ENCODE results near the gene RNF217.

RNF217 gene

DNA sequence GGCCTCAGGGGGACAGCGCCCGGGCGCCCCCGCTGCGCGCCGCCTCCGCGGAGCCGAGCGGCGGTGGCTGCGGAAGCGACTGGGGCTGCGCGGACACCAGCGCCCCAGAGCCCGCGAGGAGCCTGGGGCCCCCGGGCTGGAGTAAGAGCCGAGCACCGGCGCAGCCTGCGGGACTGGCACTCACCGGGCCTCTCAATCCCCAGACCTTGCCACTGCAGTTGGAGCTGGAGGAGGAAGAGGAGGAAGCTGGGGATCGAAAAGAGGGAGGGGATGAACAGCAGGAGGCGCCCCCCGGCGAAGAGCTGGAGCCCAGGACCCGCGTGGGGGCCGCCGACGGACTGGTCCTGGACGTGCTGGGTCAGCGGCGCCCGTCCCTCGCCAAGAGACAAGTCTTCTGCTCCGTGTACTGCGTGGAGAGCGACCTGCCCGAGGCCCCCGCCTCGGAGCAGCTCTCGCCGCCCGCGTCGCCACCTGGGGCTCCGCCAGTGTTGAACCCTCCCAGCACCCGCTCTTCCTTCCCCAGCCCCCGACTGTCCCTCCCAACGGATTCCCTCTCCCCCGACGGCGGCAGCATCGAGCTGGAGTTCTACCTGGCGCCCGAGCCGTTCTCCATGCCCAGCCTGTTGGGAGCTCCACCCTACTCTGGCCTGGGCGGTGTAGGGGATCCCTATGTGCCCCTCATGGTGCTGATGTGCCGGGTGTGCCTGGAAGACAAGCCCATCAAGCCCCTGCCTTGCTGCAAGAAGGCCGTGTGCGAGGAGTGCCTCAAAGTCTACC is 590 bp downstream of the RNF217 start:
- no peaks in the 10 kb centered on the region for H3K27me3 ChIP-seq (ENCODE audit: control insufficient read depth in 1 of 2, insufficient read depth in 1 of 2, low read length in 2 of 2)
- peak overlapping the region; percentile 69 for H3K27ac ChIP-seq (ENCODE audit: low read length, poor library complexity, severe bottlenecking)
- H3K18ac ChIP-seq (ENCODE audit: low read depth in 1 of 2, low read length in 2 of 2) = peak overlapping the region; percentile 67 to 99
- H3K9ac ChIP-seq (ENCODE audit: low read length) = peak overlapping the region; percentile 90
- H3K9me3 ChIP-seq (ENCODE audit: control insufficient read depth, low read length) = no peaks in the 10 kb centered on the region
- no peak overlapping the region for H2AK5ac ChIP-seq (ENCODE audit: low read length, severe bottlenecking)
- WGBS = under 1% methylated on average over 60 of the region's 65 CpGs
- peak overlapping the region; percentile 62 to 92 for H3K4me3 ChIP-seq (ENCODE audit: insufficient read depth in 1 of 2, low read depth in 1 of 2, low read length in 2 of 2)
- H2BK120ac ChIP-seq (ENCODE audit: low read depth, low read length) = peak overlapping the region; percentile 99
- peak overlapping the region; percentile 99 for H2BK5ac ChIP-seq (ENCODE audit: low read depth, low read length, poor library complexity, severe bottlenecking)
- peak overlapping the region; percentile 87 for H4K91ac ChIP-seq (ENCODE audit: low read length)
- H3K23ac ChIP-seq (ENCODE audit: low read length in 2 of 2) = peak overlapping the region; percentile 83 to 87
- H3K79me1 ChIP-seq (replicated peaks; ENCODE audit: low read length, poor library complexity, severe bottlenecking) = peaks cover 5% of the 10 kb centered on the region
- peaks cover under 1 to 2% of the 10 kb centered on the region in 2 experiments for H3K36me3 ChIP-seq (ENCODE audit: control insufficient read depth in 1 of 2, insufficient read depth in 2 of 2, low read depth in 1 of 2, low read length in 2 of 2)
- peak overlapping the region; percentile 1 for H4K8ac ChIP-seq (ENCODE audit: low read length)
- peak overlapping the region in 1 of 2 experiments; percentile 97 for H3K14ac ChIP-seq (ENCODE audit: low read length in 2 of 2)
- H2BK15ac ChIP-seq (ENCODE audit: low read depth, poor library complexity, severe bottlenecking) = peak overlapping the region; percentile 75
- peaks cover 3% of the 10 kb centered on the region for H3K4me1 ChIP-seq (ENCODE audit: control insufficient read depth, insufficient read depth, low read depth, low read length)
- peak; percentile 64 for DNase-seq
- H2AFZ ChIP-seq (ENCODE audit: low read depth, low read length) = no peak overlapping the region
- H3K4ac ChIP-seq (ENCODE audit: low read depth in 1 of 2, low read length in 2 of 2) = peak overlapping the region; percentile 85 to 90
- peak overlapping the region in 1 of 2 experiments; percentile 89 for H2BK12ac ChIP-seq (ENCODE audit: low read length in 2 of 2)
- peak overlapping the region; percentile 25 for H3K4me2 ChIP-seq (ENCODE audit: low read length, poor library complexity, severe bottlenecking)

DNA sequence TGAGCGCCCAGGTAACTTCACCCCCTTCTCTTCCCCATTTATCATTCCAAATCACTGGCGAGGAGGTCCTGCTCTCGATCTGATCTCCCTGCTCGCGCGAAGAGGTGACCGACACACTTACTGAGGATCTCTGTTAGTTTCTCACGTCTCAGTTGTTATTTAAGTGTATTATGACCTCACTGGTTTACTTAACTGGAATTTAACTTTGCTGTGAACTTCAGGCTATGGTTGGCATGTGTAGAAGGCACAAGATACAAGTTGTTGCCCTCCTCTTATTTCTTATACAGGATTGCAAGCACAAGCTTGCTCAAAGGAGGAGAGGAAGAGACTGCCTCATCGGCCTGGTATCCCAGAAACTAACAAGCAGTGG is 1.2 kb downstream of the RNF217 start:
- Histone ChIP-seq H2AFZ (ENCODE audit: low read depth, low read length) (no peak overlapping the region), H2AK5ac (ENCODE audit: low read length, severe bottlenecking) (no peak overlapping the region), H3K9me3 (ENCODE audit: control insufficient read depth, low read length) (no peaks in the 10 kb centered on the region), H3K9ac (ENCODE audit: low read length) (peak overlapping the region; percentile 90), H3K27ac (ENCODE audit: low read length, poor library complexity, severe bottlenecking) (peak overlapping the region; percentile 69), H2BK12ac (ENCODE audit: low read length in 2 of 2) (no peak overlapping the region), H3K18ac (ENCODE audit: low read depth in 1 of 2, low read length in 2 of 2) (peak overlapping the region; percentile 67 to 81), H2BK5ac (ENCODE audit: low read depth, low read length, poor library complexity, severe bottlenecking) (no peak overlapping the region), H2BK120ac (ENCODE audit: low read depth, low read length) (no peak overlapping the region), H3K4ac (ENCODE audit: low read depth in 1 of 2, low read length in 2 of 2) (peak overlapping the region; percentile 85 to 90), H4K91ac (ENCODE audit: low read length) (peak overlapping the region; percentile 87), H3K4me3 (ENCODE audit: insufficient read depth in 1 of 2, low read depth in 1 of 2, low read length in 2 of 2) (peak overlapping the region; percentile 62 to 92), H3K79me1 (replicated peaks; ENCODE audit: low read length, poor library complexity, severe bottlenecking) (peaks cover 5% of the 10 kb centered on the region), H3K4me2 (ENCODE audit: low read length, poor library complexity, severe bottlenecking) (peak overlapping the region; percentile 25), H4K8ac (ENCODE audit: low read length) (peak overlapping the region; percentile 1), H3K36me3 (ENCODE audit: control insufficient read depth in 1 of 2, insufficient read depth in 2 of 2, low read depth in 1 of 2, low read length in 2 of 2) (peaks cover 3 to 4% of the 10 kb centered on the region in 2 experiments), H2BK15ac (ENCODE audit: low read depth, poor library complexity, severe bottlenecking) (no peak overlapping the region), H3K4me1 (ENCODE audit: control insufficient read depth, insufficient read depth, low read depth, low read length) (peaks cover 4% of the 10 kb centered on the region), H3K14ac (ENCODE audit: low read length in 2 of 2) (no peak overlapping the region), H3K23ac (ENCODE audit: low read length in 2 of 2) (no peak overlapping the region), H3K27me3 (ENCODE audit: control insufficient read depth in 1 of 2, insufficient read depth in 1 of 2, low read length in 2 of 2) (no peaks in the 10 kb centered on the region)
- 0% methylated on average over 8 of the region's 9 CpGs for WGBS
- peak; percentile 72 for DNase-seq

DNA sequence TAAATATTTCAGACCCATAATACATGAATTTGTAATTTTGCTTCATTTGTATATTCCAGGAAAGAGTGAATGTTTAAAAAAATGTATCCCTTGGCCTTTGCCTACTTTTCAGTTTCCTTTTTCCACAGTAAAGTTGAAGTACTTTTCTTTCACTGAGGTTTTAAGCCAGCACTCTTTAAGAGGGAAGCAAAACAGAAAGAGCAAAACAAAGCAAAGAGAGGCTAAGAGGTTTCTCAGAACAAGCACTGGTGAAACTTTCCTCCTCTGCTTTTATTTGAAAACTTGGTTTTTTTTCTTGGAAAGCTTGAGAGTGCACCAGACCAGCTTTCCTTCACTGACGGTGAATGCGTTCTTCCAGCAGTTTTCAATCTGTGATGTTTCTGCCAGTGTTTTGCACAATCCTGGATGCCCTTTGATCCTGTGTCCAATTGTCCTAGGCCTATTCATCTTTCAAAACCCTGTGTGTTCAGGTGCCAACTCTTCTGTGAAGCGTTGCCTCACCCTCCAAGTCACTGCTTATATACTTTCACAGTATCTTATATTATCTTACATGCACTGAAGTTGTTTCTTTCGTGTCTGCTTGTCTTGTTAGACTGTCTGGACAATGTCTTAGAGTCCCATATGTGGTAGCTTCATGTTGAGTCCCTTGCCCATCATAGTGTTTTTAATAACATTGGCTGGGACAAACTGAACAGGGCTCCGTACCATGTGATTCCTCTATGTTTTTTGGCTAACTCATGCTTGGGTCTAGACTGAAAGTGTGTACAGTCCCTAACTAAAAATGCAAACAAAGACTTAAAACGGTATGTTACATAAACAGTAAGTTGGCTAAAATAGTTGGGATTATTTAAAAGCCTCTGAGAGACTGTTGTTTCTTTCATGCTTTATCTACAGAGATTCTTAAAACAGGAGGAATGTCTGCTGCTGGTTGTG is 1.9 kb downstream of the RNF217 start:
- Histone ChIP-seq H4K91ac (ENCODE audit: low read length) (no peak overlapping the region), H3K4me1 (ENCODE audit: control insufficient read depth, insufficient read depth, low read depth, low read length) (peaks cover 4% of the 10 kb centered on the region), H3K27ac (ENCODE audit: low read length, poor library complexity, severe bottlenecking) (peak overlapping the region; percentile 69), H3K4me3 (ENCODE audit: insufficient read depth in 1 of 2, low read depth in 1 of 2, low read length in 2 of 2) (peak overlapping the region in 1 of 2 experiments; percentile 92), H3K9ac (ENCODE audit: low read length) (peak overlapping the region; percentile 90), H2BK15ac (ENCODE audit: low read depth, poor library complexity, severe bottlenecking) (no peak overlapping the region), H4K8ac (ENCODE audit: low read length) (no peak overlapping the region), H3K14ac (ENCODE audit: low read length in 2 of 2) (no peak overlapping the region), H3K79me1 (replicated peaks; ENCODE audit: low read length, poor library complexity, severe bottlenecking) (peaks cover 5% of the 10 kb centered on the region), H3K27me3 (ENCODE audit: control insufficient read depth in 1 of 2, insufficient read depth in 1 of 2, low read length in 2 of 2) (no peaks in the 10 kb centered on the region), H2BK5ac (ENCODE audit: low read depth, low read length, poor library complexity, severe bottlenecking) (peak overlapping the region; percentile 69), H3K23ac (ENCODE audit: low read length in 2 of 2) (no peak overlapping the region), H3K36me3 (ENCODE audit: control insufficient read depth in 1 of 2, insufficient read depth in 2 of 2, low read depth in 1 of 2, low read length in 2 of 2) (peaks cover 3 to 4% of the 10 kb centered on the region in 2 experiments), H2BK120ac (ENCODE audit: low read depth, low read length) (peak overlapping the region; percentile 27), H3K18ac (ENCODE audit: low read depth in 1 of 2, low read length in 2 of 2) (peak overlapping the region; percentile 11 to 44), H3K4ac (ENCODE audit: low read depth in 1 of 2, low read length in 2 of 2) (no peak overlapping the region), H2AK5ac (ENCODE audit: low read length, severe bottlenecking) (no peak overlapping the region), H3K4me2 (ENCODE audit: low read length, poor library complexity, severe bottlenecking) (peak overlapping the region; percentile 58), H3K9me3 (ENCODE audit: control insufficient read depth, low read length) (no peaks in the 10 kb centered on the region), H2BK12ac (ENCODE audit: low read length in 2 of 2) (no peak overlapping the region), H2AFZ (ENCODE audit: low read depth, low read length) (no peak overlapping the region)
- peak; percentile 74 for DNase-seq
- WGBS = 13% methylated on average over 6 of the region's 6 CpGs

DNA sequence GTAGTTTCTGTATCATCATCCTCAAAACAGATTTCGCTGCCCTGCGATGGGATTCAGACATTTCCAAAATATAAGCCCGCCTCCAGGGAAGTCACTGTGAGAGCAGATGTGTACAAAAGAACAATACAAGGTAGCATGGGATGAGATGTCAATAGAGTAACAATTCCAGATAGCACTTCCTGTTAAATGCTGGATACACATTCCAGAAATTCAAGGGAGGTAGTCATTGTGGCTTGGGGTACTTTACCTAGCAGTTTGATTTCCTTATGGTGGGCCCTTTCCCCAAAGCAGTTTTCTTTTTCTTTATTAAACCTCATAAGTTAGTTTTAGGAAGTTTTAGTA is 2.5 kb downstream of the RNF217 start:
- peak overlapping the region; percentile 90 for H3K9ac ChIP-seq (ENCODE audit: low read length)
- H3K9me3 ChIP-seq (ENCODE audit: control insufficient read depth, low read length) = no peaks in the 10 kb centered on the region
- H4K91ac ChIP-seq (ENCODE audit: low read length) = no peak overlapping the region
- no peak overlapping the region for H2BK12ac ChIP-seq (ENCODE audit: low read length in 2 of 2)
- no peak overlapping the region for H3K18ac ChIP-seq (ENCODE audit: low read depth in 1 of 2, low read length in 2 of 2)
- no peak overlapping the region for H2BK15ac ChIP-seq (ENCODE audit: low read depth, poor library complexity, severe bottlenecking)
- H2BK5ac ChIP-seq (ENCODE audit: low read depth, low read length, poor library complexity, severe bottlenecking) = peak overlapping the region; percentile 5
- no peak for DNase-seq
- no peak overlapping the region for H2AK5ac ChIP-seq (ENCODE audit: low read length, severe bottlenecking)
- peak overlapping the region in 1 of 2 experiments; percentile 92 for H3K4me3 ChIP-seq (ENCODE audit: insufficient read depth in 1 of 2, low read depth in 1 of 2, low read length in 2 of 2)
- peaks cover 3 to 4% of the 10 kb centered on the region in 2 experiments for H3K36me3 ChIP-seq (ENCODE audit: control insufficient read depth in 1 of 2, insufficient read depth in 2 of 2, low read depth in 1 of 2, low read length in 2 of 2)
- H3K4me2 ChIP-seq (ENCODE audit: low read length, poor library complexity, severe bottlenecking) = peak overlapping the region; percentile 58
- no peak overlapping the region for H3K23ac ChIP-seq (ENCODE audit: low read length in 2 of 2)
- H3K27ac ChIP-seq (ENCODE audit: low read length, poor library complexity, severe bottlenecking) = peak overlapping the region; percentile 69
- peaks cover 5% of the 10 kb centered on the region for H3K79me1 ChIP-seq (replicated peaks; ENCODE audit: low read length, poor library complexity, severe bottlenecking)
- WGBS = 79% methylated on average over 3 of the region's 3 CpGs
- no peak overlapping the region for H3K14ac ChIP-seq (ENCODE audit: low read length in 2 of 2)
- peaks cover 4% of the 10 kb centered on the region for H3K4me1 ChIP-seq (ENCODE audit: control insufficient read depth, insufficient read depth, low read depth, low read length)
- no peak overlapping the region for H4K8ac ChIP-seq (ENCODE audit: low read length)
- H3K4ac ChIP-seq (ENCODE audit: low read depth in 1 of 2, low read length in 2 of 2) = no peak overlapping the region
- no peak overlapping the region for H2BK120ac ChIP-seq (ENCODE audit: low read depth, low read length)
- no peaks in the 10 kb centered on the region for H3K27me3 ChIP-seq (ENCODE audit: control insufficient read depth in 1 of 2, insufficient read depth in 1 of 2, low read length in 2 of 2)
- no peak overlapping the region for H2AFZ ChIP-seq (ENCODE audit: low read depth, low read length)
